ENCODE results near the gene BTBD8.

DNA sequence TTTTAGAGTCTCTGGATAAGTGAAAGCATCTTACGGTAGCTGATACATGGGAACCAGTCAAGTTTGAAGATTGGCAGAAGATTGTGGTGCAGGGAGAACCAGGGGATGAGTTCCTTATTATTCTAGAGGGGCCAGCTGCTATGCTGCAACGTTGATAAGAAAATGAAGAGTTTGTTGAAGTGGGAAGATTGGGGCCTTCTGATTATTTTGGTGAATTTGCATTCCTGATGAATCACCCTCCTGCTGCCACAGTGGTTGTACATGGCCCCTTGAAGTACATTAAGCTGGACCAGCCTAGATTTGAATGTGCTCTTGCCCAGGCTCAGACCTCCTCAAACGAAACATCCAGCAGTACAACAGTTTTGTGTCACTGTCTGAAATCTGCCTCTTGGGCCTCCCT lies 45.9 kb downstream of the BTBD8 start:
- TF ChIP-seq, protein P1, sequence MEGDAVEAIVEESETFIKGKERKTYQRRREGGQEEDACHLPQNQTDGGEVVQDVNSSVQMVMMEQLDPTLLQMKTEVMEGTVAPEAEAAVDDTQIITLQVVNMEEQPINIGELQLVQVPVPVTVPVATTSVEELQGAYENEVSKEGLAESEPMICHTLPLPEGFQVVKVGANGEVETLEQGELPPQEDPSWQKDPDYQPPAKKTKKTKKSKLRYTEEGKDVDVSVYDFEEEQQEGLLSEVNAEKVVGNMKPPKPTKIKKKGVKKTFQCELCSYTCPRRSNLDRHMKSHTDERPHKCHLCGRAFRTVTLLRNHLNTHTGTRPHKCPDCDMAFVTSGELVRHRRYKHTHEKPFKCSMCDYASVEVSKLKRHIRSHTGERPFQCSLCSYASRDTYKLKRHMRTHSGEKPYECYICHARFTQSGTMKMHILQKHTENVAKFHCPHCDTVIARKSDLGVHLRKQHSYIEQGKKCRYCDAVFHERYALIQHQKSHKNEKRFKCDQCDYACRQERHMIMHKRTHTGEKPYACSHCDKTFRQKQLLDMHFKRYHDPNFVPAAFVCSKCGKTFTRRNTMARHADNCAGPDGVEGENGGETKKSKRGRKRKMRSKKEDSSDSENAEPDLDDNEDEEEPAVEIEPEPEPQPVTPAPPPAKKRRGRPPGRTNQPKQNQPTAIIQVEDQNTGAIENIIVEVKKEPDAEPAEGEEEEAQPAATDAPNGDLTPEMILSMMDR (IDR thresholded peaks at IDR 0.05) = no peak
- TF ChIP-seq POLR2A (IDR thresholded peaks at IDR 0.05) = no peak

Data from transverse colon (tissue), 3 donors.